LNCaP clone FGC (cell line): Measurements from ENCODE around the gene HDAC8.
"Not testable (repeated sequence)": the region's sequence is repeated elsewhere in the genome, so short reads cannot be mapped to it uniquely, and the experiment has no call there.

Source experiments
- DNase-seq: peaks from one replicate; pipeline ENCODE4 v3.0.0-alpha.2; 2011; ENCODE audit warnings: low read depth
- H3K4me3 ChIP-seq: 2 replicates; pipeline ENCODE4 v1.5.1; 2011; ENCODE audit warnings: mild to moderate bottlenecking, low read depth, low read length, control low read depth
- TF ChIP-seq, protein P1 (sequence below): IDR thresholded peaks from 2 replicates; pipeline ENCODE4 v1.5.1; 2012; ENCODE audit warnings: mild to moderate bottlenecking; ENCODE audit not compliant: control insufficient read depth, insufficient read depth; ENCODE audit errors: extremely low read depth

Gene HDAC8

DNA sequence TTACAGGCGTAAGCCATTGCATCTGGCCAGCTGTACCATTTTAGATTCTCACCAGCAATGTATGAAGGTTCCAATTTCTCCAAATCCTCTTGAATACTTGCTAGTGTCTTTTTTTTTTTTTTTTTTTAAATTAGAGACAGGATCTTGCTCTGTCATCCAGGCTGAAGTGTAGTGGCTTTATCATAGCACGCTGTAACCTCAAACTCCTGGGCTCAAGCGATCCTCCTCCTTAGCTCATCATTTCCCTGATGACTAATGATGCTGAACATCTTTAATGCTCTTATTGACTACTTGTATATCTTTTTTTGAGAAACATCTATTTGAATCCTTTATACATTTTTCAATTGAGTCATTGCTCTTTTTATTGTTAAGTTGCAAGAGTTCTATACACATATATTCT is 40.3 kb downstream of the HDAC8 start:
- TF ChIP-seq, protein P1, sequence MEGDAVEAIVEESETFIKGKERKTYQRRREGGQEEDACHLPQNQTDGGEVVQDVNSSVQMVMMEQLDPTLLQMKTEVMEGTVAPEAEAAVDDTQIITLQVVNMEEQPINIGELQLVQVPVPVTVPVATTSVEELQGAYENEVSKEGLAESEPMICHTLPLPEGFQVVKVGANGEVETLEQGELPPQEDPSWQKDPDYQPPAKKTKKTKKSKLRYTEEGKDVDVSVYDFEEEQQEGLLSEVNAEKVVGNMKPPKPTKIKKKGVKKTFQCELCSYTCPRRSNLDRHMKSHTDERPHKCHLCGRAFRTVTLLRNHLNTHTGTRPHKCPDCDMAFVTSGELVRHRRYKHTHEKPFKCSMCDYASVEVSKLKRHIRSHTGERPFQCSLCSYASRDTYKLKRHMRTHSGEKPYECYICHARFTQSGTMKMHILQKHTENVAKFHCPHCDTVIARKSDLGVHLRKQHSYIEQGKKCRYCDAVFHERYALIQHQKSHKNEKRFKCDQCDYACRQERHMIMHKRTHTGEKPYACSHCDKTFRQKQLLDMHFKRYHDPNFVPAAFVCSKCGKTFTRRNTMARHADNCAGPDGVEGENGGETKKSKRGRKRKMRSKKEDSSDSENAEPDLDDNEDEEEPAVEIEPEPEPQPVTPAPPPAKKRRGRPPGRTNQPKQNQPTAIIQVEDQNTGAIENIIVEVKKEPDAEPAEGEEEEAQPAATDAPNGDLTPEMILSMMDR = no peak
- no peak overlapping the region for H3K4me3 ChIP-seq
- DNase-seq = no peak

DNA sequence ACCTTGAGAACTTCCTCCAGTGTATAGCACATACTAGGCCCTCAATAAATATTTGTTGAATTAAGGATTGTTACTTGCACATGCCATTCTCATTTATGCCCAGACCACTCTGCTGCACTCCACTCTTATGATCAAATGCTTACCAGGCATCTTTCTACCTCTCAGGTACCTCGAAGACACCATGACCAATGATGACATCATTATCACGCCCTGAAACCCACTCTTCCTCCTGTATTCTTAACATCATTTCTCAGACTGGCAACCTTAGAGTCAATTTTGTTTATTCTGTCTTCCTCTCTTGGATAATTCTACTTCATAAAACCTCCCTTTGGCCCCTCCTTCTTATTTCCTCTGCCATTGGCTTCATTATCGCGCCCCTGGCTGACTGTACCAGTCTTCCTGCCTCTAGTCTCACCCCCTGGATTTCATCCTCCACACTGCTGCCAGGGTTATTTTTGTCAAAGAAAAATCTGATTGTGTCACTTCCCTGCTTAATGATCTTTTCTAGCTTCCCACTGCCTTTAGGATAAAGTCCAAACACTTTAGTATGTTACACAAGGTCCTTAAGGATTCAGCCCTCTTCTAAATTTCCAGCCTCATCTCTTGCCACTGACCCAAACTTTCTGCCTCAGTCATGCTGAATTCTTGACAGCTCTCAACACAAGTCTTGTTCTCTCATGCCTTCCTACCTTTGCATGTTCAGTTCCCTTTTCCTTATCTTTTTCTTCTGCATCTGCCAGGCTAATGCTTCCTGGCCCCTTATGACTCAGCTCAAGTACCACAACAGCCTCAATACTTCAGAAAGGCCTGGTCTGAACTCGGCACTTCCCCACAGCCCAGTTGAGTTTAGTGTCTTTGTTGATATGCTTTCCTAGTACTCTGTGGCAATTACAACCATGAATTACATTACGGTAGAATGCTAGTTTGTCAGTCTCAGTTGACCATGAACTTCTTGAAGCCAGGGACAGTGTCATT is 45.8 kb downstream of the HDAC8 start:
- DNase-seq = no peak
- TF ChIP-seq, protein P1 = no peak

DNA sequence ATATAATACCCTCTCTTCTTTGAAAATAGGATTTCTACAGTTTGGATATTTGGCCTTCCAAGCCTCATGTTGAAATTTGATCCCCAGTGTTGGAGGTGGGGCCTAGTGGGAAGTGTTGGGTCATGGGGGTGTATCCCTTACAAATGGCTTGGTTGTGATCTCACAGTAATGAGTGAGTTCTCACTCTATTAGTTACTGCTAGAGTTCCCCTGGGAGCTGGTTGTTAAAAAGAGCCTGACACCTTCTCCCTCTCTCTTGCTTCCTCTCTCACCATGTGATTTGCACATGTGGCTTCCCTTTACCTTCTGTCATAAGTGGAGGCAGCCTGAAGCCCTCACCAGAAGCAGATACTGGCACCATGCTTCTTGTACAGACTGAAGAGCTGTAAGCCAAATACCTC is 73.9 kb downstream of the HDAC8 start:
- TF ChIP-seq, protein P1 = no peak
- no peak overlapping the region for H3K4me3 ChIP-seq
- DNase-seq = no peak

More for the DNA sequence above, 45.8 kb downstream of the HDAC8 start:
- no peak overlapping the region for H3K4me3 ChIP-seq

DNA sequence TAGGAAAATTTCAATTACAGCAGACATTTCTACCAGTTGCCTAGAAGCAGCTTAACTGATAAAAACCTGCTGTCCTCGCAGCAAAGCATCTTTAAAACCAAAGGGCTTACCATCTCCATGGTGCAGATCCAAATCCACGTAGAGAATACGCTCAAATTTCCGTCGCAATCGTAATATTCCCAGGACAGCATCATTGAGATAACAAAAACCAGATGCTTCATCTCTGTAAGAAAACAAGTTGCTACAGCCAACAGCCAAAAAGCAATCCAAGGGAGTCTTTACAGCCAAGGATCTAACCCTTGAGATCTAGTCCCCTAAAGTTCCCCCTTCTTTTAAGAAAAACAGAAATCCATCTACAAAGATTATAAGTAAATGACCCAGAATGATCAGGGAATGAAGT is 77.6 kb downstream of the HDAC8 start:
- TF ChIP-seq, protein P1 = no peak
- DNase-seq = no peak
- H3K4me3 ChIP-seq = no peak overlapping the region

DNA sequence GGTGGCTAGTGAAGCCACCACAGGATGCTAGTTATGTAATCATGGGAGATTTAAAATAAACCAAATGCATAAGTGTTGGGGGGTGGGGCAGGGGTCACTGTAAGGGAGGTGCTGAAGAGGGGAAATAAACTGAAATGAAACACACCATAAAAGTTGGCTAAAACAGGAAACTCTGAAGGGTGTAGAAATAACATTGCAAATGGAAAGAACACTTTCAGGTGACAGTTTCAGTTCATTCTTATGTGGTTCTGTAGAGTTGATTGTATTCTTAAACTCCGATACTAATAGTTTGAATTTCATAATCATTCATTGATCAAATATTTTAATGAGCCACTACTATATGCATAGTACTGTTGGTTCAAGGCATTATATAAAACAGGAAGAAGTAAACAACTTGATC is 80.1 kb downstream of the HDAC8 start:
- TF ChIP-seq, protein P1 = no peak
- no peak overlapping the region for H3K4me3 ChIP-seq
- no peak for DNase-seq

DNA sequence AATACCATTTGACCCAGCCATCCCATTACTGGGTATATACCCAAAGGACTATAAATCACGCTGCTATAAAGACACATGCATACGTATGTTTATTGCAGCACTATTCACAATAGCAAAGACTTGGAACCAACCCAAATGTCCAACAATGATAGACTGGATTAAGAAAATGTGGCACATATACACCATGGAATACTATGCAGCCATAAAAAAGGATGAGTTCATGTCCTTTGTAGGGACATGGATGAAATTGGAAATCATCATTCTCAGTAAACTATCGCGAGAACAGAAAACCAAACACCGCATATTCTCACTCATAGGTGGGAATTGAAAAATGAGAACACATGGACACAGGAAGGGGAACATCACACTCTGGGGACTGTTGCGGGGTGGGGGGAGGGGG is 82.4 kb downstream of the HDAC8 start:
- not testable (repeated sequence) for DNase-seq, H3K4me3 ChIP-seq

DNA sequence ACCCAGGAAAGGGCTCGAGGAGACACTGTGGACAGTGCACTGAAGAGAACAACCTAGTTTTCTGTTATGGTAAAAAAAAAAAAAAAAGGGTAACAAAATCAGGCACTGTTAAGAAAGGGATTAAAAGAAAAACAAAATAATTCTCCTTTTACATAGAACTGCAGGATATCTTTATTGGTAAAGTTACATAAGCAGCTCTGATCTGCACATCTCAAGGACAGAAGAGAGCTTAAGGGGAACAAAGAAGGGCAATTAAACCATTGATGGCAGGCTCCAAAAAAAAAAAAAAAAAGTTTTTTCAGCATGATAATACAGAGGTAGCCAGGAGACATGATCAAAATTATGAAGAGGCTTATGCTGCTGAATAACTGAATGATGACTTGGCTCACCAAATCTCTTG is 85.0 kb downstream of the HDAC8 start:
- no peak for DNase-seq
- TF ChIP-seq, protein P1 = no peak
- H3K4me3 ChIP-seq = no peak overlapping the region
